Measurements from ENCODE around the gene TMIGD1. TPM values are rescaled to one million over a fixed set of nuclear protein-coding genes. Genes with fewer than 3 reads are reported as not detected.

TMIGD1 gene
- total and polyA plus RNA-seq, 8 donors = not detected

- no peak for DNase-seq
- Histone ChIP-seq H3K4me1 (peaks cover 0 to 37% of the 10 kb centered on the region in 2 donors), H3K27ac (peak overlapping the region in 1 of 2 donors; percentile 72), H3K9me3 (no peaks in the 10 kb centered on the region), H3K27me3 (no peaks in the 10 kb centered on the region), H3K4me3 (no peak overlapping the region), H3K36me3 (no peaks in the 10 kb centered on the region)
- no peak for ATAC-seq
- TF ChIP-seq CTCF (IDR thresholded peaks at IDR 0.05) = no peak
- intact Hi-C loops (cut with DNase I) = no loop called here
Measured at GRCh38 chr17:30337393-30337999, 3.6 kb upstream of the TMIGD1 start.

- DNase-seq (peak in 1 of 4 donors; percentile 26), ATAC-seq (peak; percentile 77)
- no peaks in the 10 kb centered on the region for H3K36me3 ChIP-seq
- peak overlapping the region in 1 of 2 donors; percentile 72 for H3K27ac ChIP-seq
- no peak overlapping the region for H3K4me3 ChIP-seq
- intact Hi-C loops (cut with DNase I) = no loop called here
- H3K27me3 ChIP-seq = no peaks in the 10 kb centered on the region
- H3K4me1 ChIP-seq = peaks cover 0 to 37% of the 10 kb centered on the region in 2 donors
- TF ChIP-seq CTCF (IDR thresholded peaks at IDR 0.05) = peak; percentile 45 to 50
- no peaks in the 10 kb centered on the region for H3K9me3 ChIP-seq
Measured at GRCh38 chr17:30336369-30337171, 2.7 kb upstream of the TMIGD1 start.

GRCh38 chr17:30334421-30334820, 564 bp upstream of the TMIGD1 start:
- ATAC-seq = no peak
- TF ChIP-seq CTCF (IDR thresholded peaks at IDR 0.05) = no peak
- Histone ChIP-seq H3K36me3 (no peaks in the 10 kb centered on the region), H3K4me1 (peaks cover 0 to 16% of the 10 kb centered on the region in 2 donors), H3K9me3 (no peaks in the 10 kb centered on the region), H3K27me3 (no peaks in the 10 kb centered on the region), H3K27ac (no peak overlapping the region), H3K4me3 (no peak overlapping the region)
- DNase-seq = no peak
- intact Hi-C loops (cut with DNase I) = no loop called here

- H3K36me3 ChIP-seq = no peaks in the 10 kb centered on the region
- intact Hi-C loops (cut with DNase I) = no loop called here
- H3K9me3 ChIP-seq = no peaks in the 10 kb centered on the region
- ATAC-seq = no peak
- no peak for DNase-seq
- H3K27me3 ChIP-seq = no peaks in the 10 kb centered on the region
- H3K4me1 ChIP-seq = peaks cover 0 to 4% of the 10 kb centered on the region in 2 donors
- H3K4me3 ChIP-seq = no peak overlapping the region
- H3K27ac ChIP-seq = no peak overlapping the region
- no peak for TF ChIP-seq CTCF (IDR thresholded peaks at IDR 0.05)
Measured at GRCh38 chr17:30332057-30332542, 1.8 kb downstream of the TMIGD1 start.

GRCh38 chr17:30326809-30327208, 7.0 kb downstream of the TMIGD1 start:
- Histone ChIP-seq H3K36me3 (no peaks in the 10 kb centered on the region), H3K4me1 (peaks cover 0 to 14% of the 10 kb centered on the region in 2 donors), H3K9me3 (no peaks in the 10 kb centered on the region), H3K27ac (no peak overlapping the region), H3K27me3 (no peaks in the 10 kb centered on the region), H3K4me3 (no peak overlapping the region)
- intact Hi-C loops (cut with DNase I) = no loop called here
- DNase-seq = no peak
- no peak for ATAC-seq
- no peak for TF ChIP-seq CTCF (IDR thresholded peaks at IDR 0.05)

All from left lung (tissue), 10 donors.